ENCODE data around the gene LIPI. TPM values are rescaled to one million over a fixed set of nuclear protein-coding genes. Genes with fewer than 3 reads are reported as not detected.

LIPI gene
- total RNA-seq, 1 donor from 2014 or later = not detected

Other genes with a start within 250 kb of the LIPI start
- gene RBM11, start 5.2 kb upstream of the LIPI start, total RNA-seq = 4.6 and 6.1 TPM in 2 replicates
- 82.7 and 87.6 TPM in 2 replicates for gene HSPA13, start 172.2 kb upstream of the LIPI start, total RNA-seq

Data from kidney epithelial cell (primary cell).